SH-SY5Y (cell line): ENCODE measurements around the gene TOR1A.

Experiments used
- GATA2 ChIP-seq: IDR thresholded peaks from 2 replicates; pipeline ENCODE4 v1.6.1; 2011; ENCODE audit warnings: mild to moderate bottlenecking, low read depth, low read length
- GATA3 ChIP-seq: IDR thresholded peaks from 2 replicates; pipeline ENCODE4 v1.6.1; 2011; ENCODE audit warnings: low read depth, mild to moderate bottlenecking, low read length, moderate library complexity

Gene TOR1A

DNA sequence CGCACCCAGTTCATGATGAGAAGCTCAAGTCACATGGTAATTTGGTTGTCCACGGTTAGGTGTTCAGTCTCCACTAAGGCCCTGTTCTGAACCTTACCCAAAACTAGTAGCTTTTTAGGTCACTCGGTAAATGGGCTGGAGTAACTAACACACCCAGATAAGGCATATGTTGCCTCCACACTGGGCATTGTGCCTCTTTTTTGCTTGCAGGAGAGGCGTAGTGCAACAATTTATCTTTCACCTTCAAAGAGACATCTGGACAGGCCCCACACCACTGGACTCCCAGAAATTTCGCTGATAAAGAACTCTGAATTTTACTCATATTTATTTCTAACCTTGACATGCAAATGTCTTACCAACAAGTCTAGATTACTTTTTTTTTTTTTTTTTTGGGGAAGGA, 54.3 kb downstream of the TOR1A start:
- no peak for TF ChIP-seq GATA2

DNA sequence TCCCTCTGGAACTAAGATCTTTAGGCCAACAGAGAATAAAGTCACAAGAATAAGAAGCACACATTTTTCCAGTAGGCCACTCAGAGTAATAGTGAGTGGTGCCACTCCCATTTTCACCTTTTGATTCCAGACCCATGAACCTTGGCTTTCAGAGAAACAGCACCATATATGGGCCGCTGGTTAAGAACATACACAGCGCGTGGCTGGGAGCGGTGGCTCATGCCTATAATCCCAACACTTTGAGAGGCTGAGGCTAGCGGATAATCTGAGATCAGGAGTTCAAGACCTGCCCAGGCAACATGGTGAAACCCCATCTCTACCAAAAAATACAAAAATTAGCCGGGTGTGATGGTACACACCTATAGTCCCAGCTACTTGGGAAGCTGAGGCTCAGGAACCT, 55.5 kb downstream of the TOR1A start:
- TF ChIP-seq GATA3 (no peak), GATA2 (no peak)

- TF ChIP-seq GATA2 = no peak
- TF ChIP-seq GATA3 = no peak
These were observed 58.1 kb downstream of the TOR1A start for GRCh38 chr9:129765764-129766317.

GRCh38 chr9:129762985-129763926, 60.7 kb downstream of the TOR1A start:
- TF ChIP-seq GATA3 = no peak
- TF ChIP-seq GATA2 = no peak
